HepG2 (cell line): Measurements from ENCODE around the gene SLC25A45. TPM values are rescaled to one million over a fixed set of nuclear protein-coding genes. Genes with fewer than 3 reads are reported as not detected.

Source experiments
- ATAC-seq: fragments of 200-7000 bp; cut with Tn5 transposase; 3 replicates; pipeline ENCODE4 v1.9.1; 2020; ENCODE audit warnings: mild to moderate bottlenecking, moderate library complexity
- BruUV-seq: library from RNA; stranded (reverse); fragments of 400-500 nt; replicated peaks from 2 replicates; lab custom pipeline; 2021; lab: Mats Ljungman, UMichigan
- CTCF ChIA-PET: fragments of 300-600 bp; formaldehyde crosslinking; extraction: SDS; loops from one replicate; lab custom pipeline; 2021; ENCODE audit warnings: low total read pairs, inconsistent platforms, low intra/inter-chr PET ratio; lab: Yijun Ruan, JAX
- POLR2A ChIA-PET: fragments of 350-600 bp; sonication (Branson Sonifier 250); formaldehyde crosslinking; loops from one replicate; lab custom pipeline; 2020; ENCODE audit warnings: antibody characterized with exemption, inconsistent platforms; lab: Yijun Ruan, JAX
- DNase-seq: peaks from one replicate; pipeline ENCODE4 v3.0.0-alpha.2; 2015; ENCODE audit warnings: low spot score
- FAIRE-seq: peaks from 3 replicates; lab custom pipeline; 2011; peaks lifted over from hg19 to GRCh38; lab: Jason Lieb, UNC
- H2AFZ ChIP-seq: one replicate; pipeline ENCODE4 v1.6.1; 2011; ENCODE audit warnings: low read length, inconsistent platforms
- H3K27ac ChIP-seq: fragments of 300-600 bp; 3 replicates; pipeline ENCODE4 v1.8.0; 2011; ENCODE audit warnings: mixed run types, mild to moderate bottlenecking, mixed read lengths, low read length, inconsistent platforms; ENCODE audit not compliant: insufficient read depth; ENCODE audit errors: extremely low read length
- H3K27me3 ChIP-seq, 2 experiments: fragments of 200-600 bp in 1 of 2; 2 replicates in 1 of 2; 3 replicates in 1 of 2; pipeline versions ENCODE4 v1.6.0 to v1.8.0; 2011; ENCODE audit warnings: low read length in 2 of 2, mild to moderate bottlenecking in 2 of 2, moderate library complexity in 2 of 2, inconsistent platforms in 1 of 2; ENCODE audit not compliant: insufficient read depth in 2 of 2, control insufficient read depth in 1 of 2
- H3K36me3 ChIP-seq, 2 experiments: fragments of 200-600 bp in 1 of 2; replicated peaks in 1 of 2; 2 replicates in 1 of 2; 3 replicates in 1 of 2; pipeline versions ENCODE4 v1.5.1 to v1.8.0; 2011; ENCODE audit warnings: low read length in 2 of 2, inconsistent platforms in 1 of 2; ENCODE audit not compliant: insufficient read depth in 2 of 2, control insufficient read depth in 1 of 2
- H3K4me1 ChIP-seq: 2 replicates; pipeline ENCODE4 v1.5.1; 2012; ENCODE audit warnings: low read length, inconsistent platforms; ENCODE audit not compliant: insufficient read depth
- H3K4me2 ChIP-seq: 2 replicates; pipeline ENCODE4 v1.6.0; 2011; ENCODE audit warnings: low read depth, low read length, inconsistent platforms
- H3K4me3 ChIP-seq, 3 experiments: fragments of 200-600 bp in 1 of 3; sonication (generic), shearing (Covaris generic) in 1 of 3; replicated peaks in 1 of 3; 2 replicates each; pipeline ENCODE4 v1.5.1; 2011 to 2016; ENCODE audit warnings: low read length in 3 of 3, inconsistent platforms in 2 of 3, low read depth in 2 of 3, mild to moderate bottlenecking in 2 of 3, control low read depth in 1 of 3, mixed read lengths in 1 of 3; ENCODE audit not compliant: insufficient read depth in 1 of 3
- H3K79me2 ChIP-seq: one replicate; pipeline ENCODE4 v1.6.1; 2011; ENCODE audit warnings: low read length, inconsistent platforms; ENCODE audit not compliant: insufficient read depth
- H3K9ac ChIP-seq: 2 replicates; pipeline ENCODE4 v1.6.0; 2011; ENCODE audit warnings: mild to moderate bottlenecking, low read depth, low read length, inconsistent platforms; ENCODE audit not compliant: insufficient read depth
- H3K9me3 ChIP-seq: 2 replicates; pipeline ENCODE4 v1.5.1; 2012; ENCODE audit warnings: mild to moderate bottlenecking, low read length
- H4K20me1 ChIP-seq: 2 replicates; pipeline ENCODE4 v1.6.0; 2011; ENCODE audit warnings: inconsistent platforms, mild to moderate bottlenecking, low read length, moderate library complexity; ENCODE audit not compliant: insufficient read depth
- ATAD3A ChIP-seq: sonication (generic); formaldehyde crosslinking; IDR thresholded peaks from 2 replicates; pipeline ENCODE4 v1.4.0; 2020; ENCODE audit warnings: missing genetic modification reagents
- HNF1B ChIP-seq: sonication (generic); formaldehyde crosslinking; IDR thresholded peaks from 2 replicates; pipeline ENCODE4 v1.5.1; 2020; ENCODE audit warnings: mild to moderate bottlenecking, moderate library complexity, missing genetic modification reagents
- MIER2 ChIP-seq: IDR thresholded peaks from 2 replicates; pipeline ENCODE4 v1.6.1; 2016; ENCODE audit warnings: missing biosample characterization, missing genetic modification reagents
- PCBP2 ChIP-seq: fragments of 200-400 bp; formaldehyde crosslinking; optimal IDR thresholded peaks from 2 replicates; pipeline ENCODE3; 2018; ENCODE audit warnings: low read length, low read depth; ENCODE audit not compliant: poor library complexity, severe bottlenecking
- PPARG ChIP-seq: conservative IDR thresholded peaks from 2 replicates; pipeline ENCODE4 v1.6.1; 2016; ENCODE audit warnings: missing biosample characterization, missing genetic modification reagents
- RBFOX2 ChIP-seq: fragments of 200-400 bp; formaldehyde crosslinking; IDR thresholded peaks from 2 replicates; pipeline ENCODE4 v1.6.1; 2017; ENCODE audit warnings: low read depth, mild to moderate bottlenecking, low read length
- REPIN1 ChIP-seq: sonication (generic); formaldehyde crosslinking; IDR thresholded peaks from 2 replicates; pipeline ENCODE4 v1.8.0; 2022; ENCODE audit warnings: missing genetic modification reagents, low read depth, mild to moderate bottlenecking, borderline replicate concordance
- SATB2 ChIP-seq: sonication (generic); formaldehyde crosslinking; IDR thresholded peaks from 2 replicates; pipeline ENCODE4 v1.5.0; 2020; ENCODE audit warnings: missing genetic modification reagents
- TBX2 ChIP-seq: sonication (generic); formaldehyde crosslinking; IDR thresholded peaks from 2 replicates; pipeline ENCODE4 v1.5.0; 2020; ENCODE audit warnings: missing genetic modification reagents, mild to moderate bottlenecking, borderline replicate concordance
- THAP11 ChIP-seq: IDR thresholded peaks from 2 replicates; pipeline ENCODE4 v1.6.1; 2016; ENCODE audit warnings: missing biosample characterization, missing genetic modification reagents
- ZBTB4 ChIP-seq: sonication (generic); formaldehyde crosslinking; IDR thresholded peaks from 2 replicates; pipeline ENCODE4 v1.4.0; 2020; ENCODE audit warnings: missing genetic modification reagents, mild to moderate bottlenecking, borderline replicate concordance
- ZNF180 ChIP-seq: sonication (generic); formaldehyde crosslinking; IDR thresholded peaks from 2 replicates; pipeline ENCODE4 v1.4.0; 2020; ENCODE audit warnings: low read depth, missing genetic modification reagents, borderline replicate concordance
- ZNF253 ChIP-seq: sonication (generic); formaldehyde crosslinking; IDR thresholded peaks from 2 replicates; pipeline ENCODE4 v1.8.0; 2022; ENCODE audit warnings: mild to moderate bottlenecking, missing genetic modification reagents, borderline replicate concordance
- ZNF446 ChIP-seq: sonication (generic); formaldehyde crosslinking; IDR thresholded peaks from 2 replicates; pipeline ENCODE4 v1.5.0; 2020; ENCODE audit warnings: mild to moderate bottlenecking, missing genetic modification reagents
- WGBS: methylation state at CpG from one replicate; pipeline ENCODE4 v1.1.6; 2017; ENCODE audit warnings: low lambda C conversion rate; 5-methylcytosine and 5-hydroxymethylcytosine counted together
- in situ Hi-C: cut with HindIII; loops from 2 replicates; pipeline ENCODE4 v1.10.0; 2017; ENCODE audit warnings: low pct_unique_long_range_greater_than_20kb; ENCODE audit not compliant: extremely low pct_ligation_motif_present
- intact Hi-C: fragments of 100-400 bp; cut with micrococcal nuclease; formaldehyde crosslinking; loops from one replicate; pipeline ENCODE4 v1.10.0; 2022; ENCODE audit not compliant: unreplicated experiment
- polyA plus RNA-seq, 8 experiments: library from polyadenylated mRNA; depleted of rRNA in 3 of 8; stranded (reverse) in 7 of 8; unstranded in 1 of 8; fragments of >200 nt; fragmentation: Illumina TruSeq in 4 of 8; extraction: Trizol in 4 of 8; gene quantifications; 2 replicates each; pipeline versions ENCODE4 v1.2.1 to v1.2.3, GENCODE V29; 2011 to 2016; ENCODE audit warnings: low read depth in 4 of 8, missing spikeins in 1 of 8, mixed read lengths in 1 of 8; ENCODE audit not compliant: insufficient read depth in 1 of 8
- total RNA-seq, 5 experiments: library from RNA; depleted of rRNA; stranded (reverse); fragments of >200 nt; fragmentation: Illumina TruSeq; extraction: Trizol; gene quantifications; 2 replicates each; pipeline ENCODE4 v1.2.3, GENCODE V29; 2016; ENCODE audit warnings: low read depth in 1 of 5
- TF ChIP-seq, protein P1 (sequence below): sonication (generic); formaldehyde crosslinking; IDR thresholded peaks from 2 replicates; pipeline ENCODE4 v1.5.0; 2020; ENCODE audit warnings: missing genetic modification reagents
- TF ChIP-seq, protein P2 (sequence below): sonication (generic); formaldehyde crosslinking; IDR thresholded peaks from 2 replicates; pipeline ENCODE4 v1.4.0; 2020; ENCODE audit warnings: missing genetic modification reagents
- TF ChIP-seq, protein P3 (sequence below): sonication (generic); formaldehyde crosslinking; IDR thresholded peaks from 2 replicates; pipeline ENCODE4 v1.4.0; 2020; ENCODE audit warnings: missing genetic modification reagents, mild to moderate bottlenecking, borderline replicate concordance

Gene SLC25A45
- total and polyA plus RNA-seq, 2 of the 13 experiments (the other 11 are each of a cell fraction or from before 2014, with no cell fraction given) = 1.2 to 3.4 TPM

DNA sequence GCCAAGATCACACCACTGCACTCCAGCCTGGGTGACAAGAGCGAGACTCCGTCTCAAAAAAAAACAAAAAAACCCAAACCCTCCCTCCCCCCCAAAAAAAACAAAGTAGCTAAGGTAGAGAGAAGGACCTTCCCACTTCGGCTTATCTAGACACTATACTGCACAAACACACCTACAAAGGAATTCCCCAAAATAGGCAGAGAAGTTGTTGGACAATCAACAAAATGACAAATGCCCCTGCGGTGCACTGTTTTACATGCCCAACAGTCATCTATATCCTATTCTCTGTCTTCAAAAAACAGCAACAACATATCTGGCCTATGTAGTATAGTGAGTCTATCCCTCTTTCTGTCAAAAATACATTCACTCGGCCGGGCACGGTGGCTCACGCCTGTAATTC lies 55.4 kb downstream of the SLC25A45 start:
- 76% methylated on average over 8 of the region's 8 CpGs for WGBS
- ChIA-PET POLR2A (no interaction called here), CTCF (no interaction called here)
- H3K27me3 ChIP-seq = no peaks in the 10 kb centered on the region
- no peak for DNase-seq
- intact Hi-C loops = no loop called here
- H3K36me3 ChIP-seq = peaks cover 0 to 6% of the 10 kb centered on the region in 2 experiments; a peak in 2 of 5 replicates
- no peaks in the 10 kb centered on the region for H3K9me3 ChIP-seq
- no TSS peak for BruUV-seq
- no peak for FAIRE-seq
- H3K4me1 ChIP-seq = peaks cover 17% of the 10 kb centered on the region
- no peak overlapping the region for H3K9ac ChIP-seq
- no peak overlapping the region for H3K4me3 ChIP-seq
- H4K20me1 ChIP-seq = no peaks in the 10 kb centered on the region
- in situ Hi-C loops = no loop called here
- no peak overlapping the region for H3K27ac ChIP-seq
- ATAC-seq = no peak
- H3K4me2 ChIP-seq = no peak overlapping the region
- H3K79me2 ChIP-seq = no peaks in the 10 kb centered on the region
- no peak overlapping the region for H2AFZ ChIP-seq
- TF ChIP-seq, protein P1, sequence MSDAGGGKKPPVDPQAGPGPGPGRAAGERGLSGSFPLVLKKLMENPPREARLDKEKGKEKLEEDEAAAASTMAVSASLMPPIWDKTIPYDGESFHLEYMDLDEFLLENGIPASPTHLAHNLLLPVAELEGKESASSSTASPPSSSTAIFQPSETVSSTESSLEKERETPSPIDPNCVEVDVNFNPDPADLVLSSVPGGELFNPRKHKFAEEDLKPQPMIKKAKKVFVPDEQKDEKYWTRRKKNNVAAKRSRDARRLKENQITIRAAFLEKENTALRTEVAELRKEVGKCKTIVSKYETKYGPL (CRISPR knock-in tag) = no peak
- TF ChIP-seq RBFOX2 (no peak), SATB2 (no peak), ZNF253 (CRISPR knock-in tag) (no peak), MIER2 (no peak), ZNF446 (CRISPR knock-in tag) (no peak), ZBTB4 (CRISPR knock-in tag) (no peak), ATAD3A (CRISPR knock-in tag) (no peak), PPARG (CRISPR knock-in tag) (no peak), PCBP2 (no peak), HNF1B (CRISPR knock-in tag) (no peak), THAP11 (CRISPR knock-in tag) (no peak), REPIN1 (CRISPR knock-in tag) (no peak), TBX2 (CRISPR knock-in tag) (no peak), ZNF180 (CRISPR knock-in tag) (no peak)
- TF ChIP-seq, protein P2, sequence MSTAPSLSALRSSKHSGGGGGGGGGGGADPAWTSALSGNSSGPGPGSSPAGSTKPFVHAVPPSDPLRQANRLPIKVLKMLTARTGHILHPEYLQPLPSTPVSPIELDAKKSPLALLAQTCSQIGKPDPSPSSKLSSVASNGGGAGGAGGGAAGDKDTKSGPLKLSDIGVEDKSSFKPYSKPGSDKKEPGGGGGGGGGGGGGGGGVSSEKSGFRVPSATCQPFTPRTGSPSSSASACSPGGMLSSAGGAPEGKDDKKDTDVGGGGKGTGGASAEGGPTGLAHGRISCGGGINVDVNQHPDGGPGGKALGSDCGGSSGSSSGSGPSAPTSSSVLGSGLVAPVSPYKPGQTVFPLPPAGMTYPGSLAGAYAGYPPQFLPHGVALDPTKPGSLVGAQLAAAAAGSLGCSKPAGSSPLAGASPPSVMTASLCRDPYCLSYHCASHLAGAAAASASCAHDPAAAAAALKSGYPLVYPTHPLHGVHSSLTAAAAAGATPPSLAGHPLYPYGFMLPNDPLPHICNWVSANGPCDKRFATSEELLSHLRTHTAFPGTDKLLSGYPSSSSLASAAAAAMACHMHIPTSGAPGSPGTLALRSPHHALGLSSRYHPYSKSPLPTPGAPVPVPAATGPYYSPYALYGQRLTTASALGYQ (CRISPR knock-in tag) = no peak
- TF ChIP-seq, protein P3, sequence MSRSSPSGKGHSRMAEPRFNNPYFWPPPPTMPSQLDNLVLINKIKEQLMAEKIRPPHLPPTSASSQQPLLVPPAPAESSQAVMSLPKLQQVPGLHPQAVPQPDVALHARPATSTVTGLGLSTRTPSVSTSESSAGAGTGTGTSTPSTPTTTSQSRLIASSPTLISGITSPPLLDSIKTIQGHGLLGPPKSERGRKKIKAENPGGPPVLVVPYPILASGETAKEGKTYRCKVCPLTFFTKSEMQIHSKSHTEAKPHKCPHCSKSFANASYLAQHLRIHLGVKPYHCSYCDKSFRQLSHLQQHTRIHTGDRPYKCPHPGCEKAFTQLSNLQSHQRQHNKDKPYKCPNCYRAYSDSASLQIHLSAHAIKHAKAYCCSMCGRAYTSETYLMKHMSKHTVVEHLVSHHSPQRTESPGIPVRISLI = no peak
- TF ChIP-seq, all 625 proteins: peak for 0
